HEK293T (cell line): ENCODE results near the gene KCNG2.

ENCODE experiments used
- CTCF ChIA-PET: fragments of 350-600 bp; formaldehyde crosslinking; extraction: SDS; loops from one replicate; lab custom pipeline; 2021; ENCODE audit warnings: antibody characterized with exemption, inconsistent platforms; lab: Yijun Ruan, JAX
- POLR2A ChIA-PET: fragments of 350-600 bp; formaldehyde crosslinking; extraction: SDS; loops from one replicate; lab custom pipeline; 2020; ENCODE audit warnings: antibody characterized with exemption, inconsistent platforms; lab: Yijun Ruan, JAX
- DNase-seq: peaks from one replicate; pipeline ENCODE4 v3.0.0; 2012; ENCODE audit warnings: mixed read lengths; ENCODE audit errors: extremely low spot score
- ARNT ChIP-seq: fragments of 450-650 bp; IDR thresholded peaks from 2 replicates; pipeline ENCODE4 v1.6.1; 2017; ENCODE audit warnings: mild to moderate bottlenecking
- BHLHE40 ChIP-seq: fragments of 450-650 bp; IDR thresholded peaks from 2 replicates; pipeline ENCODE4 v1.6.1; 2016; ENCODE audit warnings: mild to moderate bottlenecking, moderate library complexity, borderline replicate concordance
- CTBP1 ChIP-seq: fragments of 450-650 bp; IDR thresholded peaks from 2 replicates; pipeline ENCODE4 v1.6.1; 2016; ENCODE audit warnings: borderline replicate concordance
- ELF4 ChIP-seq: fragments of 450-650 bp; IDR thresholded peaks from 2 replicates; pipeline ENCODE4 v1.6.1; 2017; ENCODE audit warnings: antibody characterized with exemption
- FOXA1 ChIP-seq: fragments of 450-650 bp; IDR thresholded peaks from 2 replicates; pipeline ENCODE4 v1.6.1; 2016; ENCODE audit warnings: mild to moderate bottlenecking
- FOXK2 ChIP-seq: fragments of 450-650 bp; IDR thresholded peaks from 2 replicates; pipeline ENCODE4 v1.6.1; 2016; ENCODE audit warnings: mild to moderate bottlenecking
- FOXM1 ChIP-seq: fragments of 450-650 bp; IDR thresholded peaks from 2 replicates; pipeline ENCODE4 v1.6.1; 2017; ENCODE audit warnings: mild to moderate bottlenecking, borderline replicate concordance
- HDGF ChIP-seq: fragments of 450-650 bp; IDR thresholded peaks from 2 replicates; pipeline ENCODE4 v1.6.1; 2017; ENCODE audit warnings: antibody characterized with exemption, borderline replicate concordance
- L3MBTL2 ChIP-seq: fragments of 450-650 bp; conservative IDR thresholded peaks from 2 replicates; pipeline ENCODE4 v1.6.1; 2016; ENCODE audit warnings: mild to moderate bottlenecking
- LEF1 ChIP-seq: fragments of 450-650 bp; IDR thresholded peaks from 2 replicates; pipeline ENCODE4 v1.6.1; 2017; ENCODE audit warnings: mild to moderate bottlenecking, borderline replicate concordance
- NFRKB ChIP-seq: fragments of 450-650 bp; IDR thresholded peaks from 2 replicates; pipeline ENCODE4 v1.6.1; 2016; ENCODE audit warnings: mild to moderate bottlenecking, moderate library complexity
- PKNOX1 ChIP-seq: fragments of 450-650 bp; IDR thresholded peaks from 2 replicates; pipeline ENCODE4 v1.6.1; 2016
- SP1 ChIP-seq: fragments of 450-650 bp; IDR thresholded peaks from 2 replicates; pipeline ENCODE4 v1.6.1; 2017
- SUZ12 ChIP-seq: fragments of 450-650 bp; IDR thresholded peaks from 2 replicates; pipeline ENCODE4 v1.6.1; 2016; ENCODE audit warnings: mild to moderate bottlenecking
- TARDBP ChIP-seq: fragments of 450-650 bp; IDR thresholded peaks from 2 replicates; pipeline ENCODE4 v1.6.1; 2016
- ZNF384 ChIP-seq: fragments of 450-650 bp; IDR thresholded peaks from 2 replicates; pipeline ENCODE4 v1.6.1; 2016

The KCNG2 gene

GRCh38 chr18:79790996-79791972 lies 6.5 kb upstream of the KCNG2 start:
- TF ChIP-seq LEF1, result no peak
- TF ChIP-seq BHLHE40, result no peak
- TF ChIP-seq SP1, result no peak
- TF ChIP-seq SUZ12, result no peak
- no peak for TF ChIP-seq ZNF384
- TF ChIP-seq FOXM1, result no peak
- TF ChIP-seq PKNOX1, result no peak
- TF ChIP-seq FOXK2, result no peak
- no peak for TF ChIP-seq HDGF
- TF ChIP-seq ELF4, result no peak
- TF ChIP-seq TARDBP, result no peak
- TF ChIP-seq NFRKB, result no peak
- no peak for TF ChIP-seq CTBP1
- TF ChIP-seq ARNT, result no peak
- no peak for TF ChIP-seq FOXA1
- TF ChIP-seq L3MBTL2, result no peak
- ChIA-PET POLR2A (no interaction called here), CTCF (no interaction called here)
- no peak for DNase-seq

GRCh38 chr18:79792096-79792987 lies 5.4 kb upstream of the KCNG2 start:
- no peak for TF ChIP-seq SUZ12
- TF ChIP-seq ELF4, result no peak
- TF ChIP-seq NFRKB, result no peak
- TF ChIP-seq ZNF384, result no peak
- TF ChIP-seq FOXK2, result no peak
- TF ChIP-seq TARDBP, result no peak
- TF ChIP-seq BHLHE40, result no peak
- TF ChIP-seq SP1, result no peak
- TF ChIP-seq FOXA1, result no peak
- TF ChIP-seq FOXM1, result no peak
- TF ChIP-seq CTBP1, result no peak
- CTCF ChIA-PET, result no interaction called here
- POLR2A ChIA-PET, result no interaction called here
- DNase-seq, result no peak

- DNase-seq, result no peak
- TF ChIP-seq NFRKB (no peak), TARDBP (no peak), CTBP1 (no peak), BHLHE40 (no peak), LEF1 (no peak), SUZ12 (no peak), ZNF384 (no peak), L3MBTL2 (no peak), HDGF (no peak), FOXM1 (no peak), FOXA1 (no peak), ARNT (no peak), SP1 (no peak)
- CTCF ChIA-PET, result no interaction called here
- POLR2A ChIA-PET, result no interaction called here
Observed at GRCh38 chr18:79792988-79793355, 4.8 kb upstream of the KCNG2 start.

- POLR2A ChIA-PET, result no interaction called here
- no peak for TF ChIP-seq NFRKB
- CTCF ChIA-PET, result no interaction called here
- DNase-seq, result no peak
Observed at GRCh38 chr18:79794846-79795245, 2.9 kb upstream of the KCNG2 start.

GRCh38 chr18:79795446-79795845 lies 2.3 kb upstream of the KCNG2 start:
- ChIA-PET CTCF (no interaction called here), POLR2A (no interaction called here)
- DNase-seq, result no peak
- TF ChIP-seq SUZ12, result no peak
- no peak for TF ChIP-seq BHLHE40
- TF ChIP-seq FOXA1, result no peak
- no peak for TF ChIP-seq ARNT
- TF ChIP-seq FOXK2, result no peak
- no peak for TF ChIP-seq L3MBTL2
- no peak for TF ChIP-seq LEF1
- no peak for TF ChIP-seq NFRKB
- no peak for TF ChIP-seq FOXM1
- TF ChIP-seq CTBP1, result no peak
- TF ChIP-seq ZNF384, result no peak
- no peak for TF ChIP-seq SP1
- no peak for TF ChIP-seq PKNOX1
- no peak for TF ChIP-seq HDGF

- no peak for DNase-seq
- CTCF ChIA-PET, result no interaction called here
- POLR2A ChIA-PET, result no interaction called here
- TF ChIP-seq LEF1, result no peak
- no peak for TF ChIP-seq BHLHE40
- no peak for TF ChIP-seq ELF4
- TF ChIP-seq NFRKB, result no peak
- no peak for TF ChIP-seq PKNOX1
- no peak for TF ChIP-seq SP1
- no peak for TF ChIP-seq FOXK2
- no peak for TF ChIP-seq L3MBTL2
- no peak for TF ChIP-seq TARDBP
- no peak for TF ChIP-seq HDGF
- TF ChIP-seq FOXM1, result no peak
- no peak for TF ChIP-seq SUZ12
Observed at GRCh38 chr18:79796016-79796415, 1.7 kb upstream of the KCNG2 start.
